Loucy (cell line): ENCODE results near the gene CTNNA2.

Experiments
- CTCF ChIP-seq: fragments of 200-600 bp; sonication (generic); conservative IDR thresholded peaks from 2 replicates; pipeline ENCODE4 v1.5.1; 2014; ENCODE audit warnings: mild to moderate bottlenecking, antibody characterized with exemption, low read length
- EZH2phosphoT487 ChIP-seq: fragments of 200-600 bp; IDR thresholded peaks from 2 replicates; pipeline ENCODE4 v1.6.1; 2018; ENCODE audit warnings: antibody characterized with exemption, mild to moderate bottlenecking, moderate library complexity, borderline replicate concordance

GRCh38 chr2:80420530-80421208 lies 907.8 kb downstream of the CTNNA2 start:
- TF ChIP-seq CTCF (no peak), EZH2phosphoT487 (no peak)
